Measurements from ENCODE around the gene IL13RA1. TPM values are rescaled to one million over a fixed set of nuclear protein-coding genes. Genes with fewer than 3 reads are reported as not detected.
"Not testable (repeated sequence)": the region's sequence is repeated elsewhere in the genome, so short reads cannot be mapped to it uniquely, and the experiment has no call there.

The IL13RA1 gene
- polyA plus RNA-seq, 10 donors = 25.8 to 37.6 (median 31.2) TPM

DNA sequence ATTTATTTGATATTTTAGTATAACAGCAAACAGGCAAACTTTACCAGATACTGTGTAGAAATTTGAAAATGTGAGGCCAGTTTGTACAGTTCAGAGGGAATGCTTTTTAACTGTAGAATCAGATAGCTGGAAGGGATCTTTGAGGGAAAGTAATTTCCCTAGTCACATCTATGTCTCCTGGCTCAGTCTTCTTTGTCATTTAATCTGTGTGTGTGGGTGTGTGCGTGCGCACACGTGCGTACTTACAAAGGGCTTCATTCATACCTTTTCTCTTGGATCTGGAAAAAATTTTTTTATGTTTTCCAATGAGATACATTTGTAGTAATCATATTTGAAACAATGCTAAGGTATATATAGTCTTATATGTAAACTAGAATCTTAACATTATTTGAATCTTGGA lies 44.6 kb downstream of the IL13RA1 start:
- no peak for DNase-seq

GRCh38 chrX:118773782-118774181 lies 46.4 kb downstream of the IL13RA1 start:
- no peak for DNase-seq

DNA sequence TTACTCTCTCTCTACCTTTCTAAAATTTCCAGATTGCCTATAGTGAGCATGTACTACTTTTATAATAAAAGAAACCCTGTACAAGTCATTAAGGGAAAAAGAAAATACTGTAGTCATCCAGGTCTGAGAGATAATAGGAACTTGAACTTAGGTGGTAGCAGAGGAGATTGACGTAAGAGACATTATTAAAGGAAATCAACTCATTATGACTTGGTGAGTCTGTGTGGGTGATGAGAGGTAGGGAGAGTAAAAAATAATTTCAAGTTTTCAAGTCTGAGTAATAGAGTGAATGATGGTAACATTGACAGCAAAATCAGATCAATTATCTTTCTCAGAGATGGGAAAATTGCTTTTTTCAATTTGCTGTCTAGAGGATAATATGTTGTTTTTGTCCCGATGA lies 52.2 kb downstream of the IL13RA1 start:
- DNase-seq = no peak

DNA sequence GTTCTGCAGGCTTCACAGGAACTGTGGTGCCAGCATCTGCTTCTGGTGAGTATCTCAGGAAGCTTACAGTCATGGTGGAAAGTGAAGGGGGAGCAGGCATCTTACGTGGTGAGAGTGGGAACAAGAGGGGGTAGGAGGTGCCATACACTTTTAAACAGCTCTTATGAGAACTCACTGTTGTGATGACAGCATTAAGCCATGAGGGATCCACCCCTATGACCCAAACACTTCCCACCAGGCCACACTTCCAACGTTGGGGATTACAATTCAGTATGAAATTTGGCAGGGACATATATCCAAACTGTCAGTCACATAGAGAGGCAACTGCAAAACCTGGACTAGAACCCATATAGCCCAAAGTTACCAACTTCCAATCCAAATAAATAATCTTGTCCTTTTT lies 53.1 kb downstream of the IL13RA1 start:
- DNase-seq = peak in 1 of 3 donors; percentile 26

DNA sequence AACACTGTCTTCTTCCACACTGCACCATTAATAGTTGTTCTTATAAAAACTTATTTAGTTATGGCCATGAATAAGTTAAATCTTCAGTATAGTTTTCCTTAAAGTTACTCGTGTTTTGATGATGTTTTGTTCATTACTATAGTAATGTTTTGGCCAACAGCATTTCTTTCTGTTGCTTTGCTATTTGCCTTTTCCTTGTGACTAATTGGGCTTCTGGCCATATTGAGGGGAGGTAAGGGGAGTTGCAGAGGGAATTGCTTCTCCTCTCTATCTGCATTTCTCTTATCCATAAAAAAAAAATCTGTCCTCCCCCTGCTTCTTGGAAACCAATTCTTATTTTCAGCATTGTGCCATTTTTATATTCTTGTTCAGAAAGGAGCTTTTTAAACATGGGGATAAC lies 53.5 kb downstream of the IL13RA1 start:
- peak; percentile 61 to 84 (median 73) for DNase-seq

GRCh38 chrX:118795528-118796280 lies 68.3 kb downstream of the IL13RA1 start:
- peak; percentile 48 to 82 (median 52) for DNase-seq

- peak in 1 of 3 donors; percentile 36 for DNase-seq
Measured at GRCh38 chrX:118802857-118803256, 75.5 kb downstream of the IL13RA1 start.

DNA sequence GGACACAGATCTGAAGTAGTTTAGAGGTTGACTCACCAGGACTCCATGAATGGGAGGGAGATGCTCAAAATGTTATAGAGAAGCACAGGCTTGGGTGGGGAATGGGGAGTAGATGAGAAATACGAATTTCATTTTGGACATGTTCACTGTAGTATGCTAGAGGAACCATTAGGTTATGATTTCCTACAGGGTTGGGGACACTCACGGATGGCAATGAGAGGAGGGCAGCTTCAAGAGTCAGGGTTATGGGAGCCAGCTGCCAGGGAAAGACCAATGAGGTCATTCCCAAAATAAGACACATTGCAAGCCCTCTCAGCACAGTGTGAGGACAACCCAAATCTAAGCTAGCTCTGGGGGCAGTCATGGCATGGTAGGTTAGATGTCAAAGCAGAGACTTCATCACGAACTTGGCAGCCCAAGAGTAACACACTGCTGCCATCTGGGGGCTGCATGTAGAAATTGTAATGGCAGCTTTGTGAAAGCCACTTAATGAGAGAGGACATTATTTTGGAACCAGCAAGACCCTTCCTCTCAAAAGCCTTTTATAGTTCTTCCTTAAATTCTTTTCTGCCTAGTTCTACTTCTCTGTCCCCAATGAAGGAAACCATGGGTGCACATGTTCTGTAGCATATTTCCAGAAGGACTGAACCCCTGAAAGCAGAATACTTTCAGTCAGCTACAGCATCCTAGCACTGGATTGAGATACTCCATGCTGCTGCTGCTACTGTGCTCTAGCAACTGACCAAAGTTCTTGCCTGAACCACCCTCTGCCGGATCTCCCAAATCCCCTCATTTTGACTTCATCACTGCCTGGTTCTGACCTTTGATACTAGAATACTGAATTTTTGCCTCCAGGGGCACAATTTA lies 80.0 kb downstream of the IL13RA1 start:
- peak; percentile 40 to 69 (median 59) for DNase-seq

DNA sequence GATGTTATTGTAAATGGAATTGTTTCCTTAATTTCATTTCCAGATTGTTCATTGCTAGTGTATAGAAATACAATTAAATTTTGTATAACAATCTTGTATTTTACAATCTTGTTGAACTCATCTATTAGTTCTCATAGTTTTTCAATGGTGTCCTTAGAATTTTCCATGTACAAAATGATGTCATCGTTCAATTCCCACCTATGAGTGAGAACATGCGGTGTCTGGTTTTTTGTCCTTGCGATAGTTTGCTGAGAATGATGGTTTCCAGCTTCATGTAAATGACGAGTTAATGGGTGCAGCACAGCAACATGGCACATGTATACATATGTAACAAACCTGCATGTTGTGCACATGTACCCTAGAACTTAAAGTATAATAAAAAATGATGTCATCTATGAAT lies 89.9 kb downstream of the IL13RA1 start:
- DNase-seq = not testable (repeated sequence)

DNA sequence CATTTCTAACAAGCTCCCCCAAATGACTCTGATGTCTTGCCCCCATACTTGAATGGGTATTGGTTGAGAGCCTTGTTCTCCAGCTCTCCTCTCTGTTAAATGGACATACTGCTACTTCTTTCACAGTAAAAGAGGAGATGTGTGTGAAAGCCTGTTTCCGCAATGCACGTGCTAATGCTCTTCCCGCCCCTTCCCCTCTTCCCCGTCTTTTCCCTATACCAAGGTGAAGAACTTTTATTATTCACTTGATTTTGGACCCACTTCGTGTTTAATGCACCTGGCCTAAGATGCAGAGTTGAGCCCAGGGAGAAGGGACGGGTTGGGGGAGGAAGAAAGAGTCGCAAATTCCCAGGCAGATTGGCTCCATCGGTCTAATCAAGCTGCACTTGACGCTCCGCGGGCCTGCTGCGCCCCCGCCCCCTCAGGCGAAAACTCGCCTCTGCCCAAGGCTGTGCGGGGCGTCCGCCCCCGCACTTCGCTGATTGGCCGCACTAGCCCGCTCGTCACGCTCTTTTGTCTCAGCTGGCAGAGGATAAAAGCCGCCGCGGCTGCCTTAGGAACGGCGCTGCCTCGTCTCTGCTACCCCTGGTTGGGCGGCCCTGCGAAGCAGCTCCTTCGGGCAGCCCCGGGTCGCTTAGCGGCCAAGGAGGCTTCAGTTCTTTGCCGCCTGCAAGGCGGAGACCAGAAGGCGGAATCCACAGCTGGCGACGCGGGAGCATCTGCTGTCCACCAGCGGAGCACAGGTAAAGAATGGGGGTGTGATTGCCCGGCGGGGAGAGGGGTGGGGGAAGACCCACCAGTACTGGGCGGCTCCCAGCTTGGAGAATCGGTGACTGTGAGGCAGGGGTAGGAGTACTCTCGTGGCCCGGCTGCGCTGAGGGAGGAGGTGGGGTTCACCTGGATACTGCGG lies 96.1 kb downstream of the IL13RA1 start, which contains the start of gene ZCCHC12:
Gene ZCCHC12 (plus strand): TSS at position 562 of the 910 bp plus-strand sequence. CDS start 1,421 bp downstream, outside the sequence.
- peak in 2 of 3 donors; percentile 56 to 77 for DNase-seq

- peak in 1 of 3 donors; percentile 24 for DNase-seq
Measured at GRCh38 chrX:118824173-118824730, 96.8 kb downstream of the IL13RA1 start.

DNA sequence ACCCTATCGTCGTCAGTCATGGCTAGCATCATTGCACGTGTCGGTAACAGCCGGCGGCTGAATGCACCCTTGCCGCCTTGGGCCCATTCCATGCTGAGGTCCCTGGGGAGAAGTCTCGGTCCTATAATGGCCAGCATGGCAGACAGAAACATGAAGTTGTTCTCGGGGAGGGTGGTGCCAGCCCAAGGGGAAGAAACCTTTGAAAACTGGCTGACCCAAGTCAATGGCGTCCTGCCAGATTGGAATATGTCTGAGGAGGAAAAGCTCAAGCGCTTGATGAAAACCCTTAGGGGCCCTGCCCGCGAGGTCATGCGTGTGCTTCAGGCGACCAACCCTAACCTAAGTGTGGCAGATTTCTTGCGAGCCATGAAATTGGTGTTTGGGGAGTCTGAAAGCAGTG lies 97.8 kb downstream of the IL13RA1 start:
- peak in 1 of 3 donors; percentile 28 for DNase-seq

DNA sequence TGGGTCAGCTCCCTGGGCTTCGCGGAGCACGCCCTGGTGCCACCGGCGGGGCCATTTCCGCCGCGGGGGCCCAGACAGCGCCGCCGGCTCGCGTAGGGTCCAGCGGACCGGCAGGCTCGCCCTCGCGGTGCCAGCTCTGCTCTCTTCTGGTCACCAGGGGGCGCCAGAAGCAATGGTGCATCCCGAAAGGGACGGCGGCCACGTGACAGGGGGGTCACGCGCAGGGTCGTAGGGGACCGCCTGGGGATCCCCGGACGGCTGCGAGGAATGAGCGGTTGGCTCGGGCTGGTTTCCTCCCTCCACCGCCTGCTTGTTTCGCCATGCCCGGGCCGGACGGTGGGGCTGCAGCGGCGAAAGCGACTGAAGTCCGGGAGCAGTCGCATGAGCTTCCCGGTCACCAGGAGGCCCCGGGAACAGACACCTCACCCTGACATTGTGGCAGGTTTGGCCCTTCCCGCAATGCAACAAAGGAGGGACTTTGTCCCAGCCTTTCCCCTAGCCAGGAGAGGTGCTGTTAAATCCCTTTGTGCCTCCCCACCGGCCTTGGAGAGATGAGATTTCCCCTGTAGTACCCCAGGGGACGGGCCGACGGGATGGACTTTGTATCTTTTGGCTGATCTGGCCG lies 112.0 kb downstream of the IL13RA1 start:
- peak; percentile 43 to 85 (median 77) for DNase-seq

Other genes with a start within 250 kb of the IL13RA1 start
- gene DOCK11, start 231.8 kb upstream of the IL13RA1 start, polyA plus RNA-seq (ENCODE audit: insufficient read length in 10 of 10) = 10 to 100 TPM; 16.8 to 31.9 (median 26.0) TPM
- gene ZCCHC12, start 96.2 kb downstream of the IL13RA1 start, polyA plus RNA-seq (ENCODE audit: insufficient read length in 10 of 10) = under 1 TPM; 0.35 to 0.98 (median 0.66) TPM
- gene LONRF3, start 247.0 kb downstream of the IL13RA1 start, polyA plus RNA-seq (ENCODE audit: insufficient read length in 10 of 10) = 1 to 10 TPM; 1.2 to 3.1 (median 2.1) TPM